ENCODE results near the gene MRPL49. TPM values are rescaled to one million over a fixed set of nuclear protein-coding genes. Genes with fewer than 3 reads are reported as not detected.

Gene MRPL49
- total RNA-seq, 1 donor from 2014 or later, result 26.1 TPM

GRCh38 chr11:65102142-65103095 lies 19.7 kb upstream of the MRPL49 start:
- no peak for DNase-seq (ENCODE audit: low spot score)

DNA sequence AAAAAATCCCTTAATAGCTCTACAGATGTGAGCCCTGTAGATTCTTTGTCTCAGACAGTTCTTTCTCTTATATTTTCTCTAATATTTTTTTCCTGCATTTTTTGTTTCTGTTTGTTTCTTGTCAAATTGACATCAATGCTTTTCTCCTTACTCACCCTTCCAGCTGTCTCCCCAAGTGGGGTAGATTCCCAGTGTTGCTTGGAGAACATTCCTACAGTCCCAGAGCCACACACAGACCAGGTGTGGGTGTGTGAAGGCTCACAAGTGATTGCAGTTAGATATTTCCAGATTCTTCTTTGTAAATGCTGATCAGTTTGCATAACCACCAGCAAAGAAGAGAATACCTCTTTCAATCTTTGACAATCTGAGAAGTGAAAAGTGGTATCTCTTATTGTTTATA lies 18.6 kb upstream of the MRPL49 start:
- DNase-seq (ENCODE audit: low spot score), result no peak

- DNase-seq (ENCODE audit: low spot score), result no peak
These were observed 17.5 kb upstream of the MRPL49 start for GRCh38 chr11:65104628-65105027.

GRCh38 chr11:65107078-65107477 lies 15.0 kb upstream of the MRPL49 start:
- no peak for DNase-seq (ENCODE audit: low spot score)

DNA sequence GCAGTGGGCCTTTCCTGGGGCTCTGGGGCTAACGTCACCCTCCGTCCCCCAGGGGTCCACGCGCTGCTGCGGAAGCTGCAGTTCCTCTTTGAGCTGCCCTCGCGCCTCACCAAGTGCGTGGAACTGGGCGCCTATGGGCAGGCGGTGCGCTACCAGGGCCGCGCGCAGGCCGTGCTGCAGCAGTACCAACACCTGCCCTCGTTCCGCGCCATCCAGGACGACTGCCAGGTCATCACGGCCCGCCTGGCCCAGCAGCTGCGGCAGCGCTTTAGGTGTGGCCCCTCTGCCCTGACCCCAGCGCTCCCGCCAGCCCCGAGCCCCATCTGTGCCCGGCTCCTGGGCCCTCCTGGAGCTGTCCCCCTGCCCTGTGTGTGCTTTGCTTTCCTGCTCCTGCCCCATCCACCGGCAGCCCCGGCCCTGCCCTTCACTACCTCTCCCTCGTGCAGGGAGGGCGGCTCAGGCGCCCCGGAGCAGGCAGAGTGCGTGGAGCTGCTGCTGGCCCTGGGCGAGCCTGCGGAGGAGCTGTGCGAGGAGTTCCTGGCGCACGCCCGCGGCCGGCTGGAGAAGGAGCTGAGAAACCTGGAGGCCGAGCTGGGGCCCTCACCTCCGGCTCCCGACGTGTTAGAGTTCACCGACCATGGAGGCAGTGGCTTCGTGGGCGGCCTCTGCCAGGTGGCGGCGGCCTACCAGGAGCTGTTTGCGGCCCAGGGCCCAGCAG lies 14.2 kb upstream of the MRPL49 start:
- no peak for DNase-seq (ENCODE audit: low spot score)

DNA sequence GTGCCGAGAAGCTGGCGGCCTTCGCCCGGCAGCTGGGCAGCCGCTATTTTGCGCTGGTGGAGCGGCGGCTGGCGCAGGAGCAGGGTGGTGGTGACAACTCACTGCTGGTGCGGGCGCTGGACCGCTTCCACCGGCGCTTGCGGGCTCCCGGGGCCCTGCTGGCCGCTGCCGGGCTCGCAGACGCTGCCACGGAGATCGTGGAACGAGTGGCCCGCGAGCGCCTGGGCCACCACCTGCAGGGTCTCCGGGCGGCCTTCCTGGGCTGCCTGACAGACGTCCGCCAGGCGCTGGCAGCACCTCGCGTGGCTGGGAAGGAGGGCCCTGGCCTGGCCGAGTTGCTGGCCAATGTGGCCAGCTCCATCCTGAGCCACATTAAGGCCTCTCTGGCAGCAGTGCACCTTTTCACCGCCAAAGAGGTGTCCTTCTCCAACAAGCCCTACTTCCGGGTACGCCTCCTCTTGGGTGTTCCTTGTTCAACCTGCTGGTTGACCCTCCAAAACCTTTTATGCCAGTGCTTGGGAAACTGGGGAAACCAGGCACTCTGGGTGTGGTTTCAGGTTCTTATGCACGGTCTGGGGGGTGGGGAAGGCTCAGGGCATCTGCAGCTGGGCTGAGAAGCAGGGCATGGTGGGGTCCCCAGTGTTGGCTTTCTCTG lies 13.5 kb upstream of the MRPL49 start:
- DNase-seq (ENCODE audit: low spot score), result no peak

GRCh38 chr11:65109231-65110198 lies 12.6 kb upstream of the MRPL49 start:
- DNase-seq (ENCODE audit: low spot score), result no peak

GRCh38 chr11:65110354-65110861 lies 11.7 kb upstream of the MRPL49 start:
- peak; percentile 94 for DNase-seq (ENCODE audit: low spot score)

- no peak for DNase-seq (ENCODE audit: low spot score)
These were observed 10.9 kb upstream of the MRPL49 start for GRCh38 chr11:65111159-65111743.

- DNase-seq (ENCODE audit: low spot score), result peak; percentile 98
These were observed 10.2 kb upstream of the MRPL49 start, which contains the start of gene TM7SF2 for GRCh38 chr11:65111744-65112545. TM7SF2 (plus strand) TSS chr11:65111872; CDS start chr11:65112016, 144 bp downstream.

DNA sequence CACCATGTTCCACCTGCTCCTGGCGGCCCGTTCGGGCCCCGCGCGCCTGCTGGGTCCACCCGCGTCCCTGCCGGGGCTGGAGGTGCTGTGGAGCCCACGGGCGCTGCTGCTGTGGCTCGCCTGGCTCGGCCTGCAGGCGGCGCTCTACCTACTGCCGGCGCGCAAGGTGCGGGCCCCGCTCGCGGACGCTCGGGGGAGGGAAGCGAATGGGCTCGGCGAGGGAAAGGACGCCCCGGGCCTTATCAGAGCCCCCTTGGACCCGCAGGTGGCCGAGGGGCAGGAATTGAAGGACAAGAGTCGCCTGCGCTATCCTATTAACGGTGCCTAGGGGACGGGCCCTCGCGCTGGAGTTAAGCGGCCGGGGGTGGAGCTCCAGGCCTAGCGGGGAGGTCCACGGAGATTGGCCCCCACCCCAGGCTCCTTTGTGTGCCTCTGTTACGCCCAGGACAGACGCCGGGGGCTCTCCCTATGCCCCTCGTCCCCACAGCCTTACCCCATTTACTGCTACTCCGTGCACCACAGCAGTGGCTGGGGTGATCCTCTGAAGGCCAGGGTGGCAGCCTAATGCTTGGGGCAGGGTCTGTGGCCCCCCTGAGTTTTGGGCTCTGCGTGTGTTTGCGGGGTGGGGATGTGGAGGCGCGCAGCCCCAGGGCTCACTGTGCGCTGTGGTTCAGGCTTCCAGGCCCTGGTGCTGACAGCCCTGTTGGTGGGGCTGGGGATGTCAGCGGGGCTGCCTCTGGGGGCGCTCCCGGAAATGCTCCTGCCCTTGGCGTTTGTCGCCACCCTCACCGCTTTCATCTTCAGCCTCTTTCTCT lies 9.4 kb upstream of the MRPL49 start:
- peak; percentile 92 for DNase-seq (ENCODE audit: low spot score)

GRCh38 chr11:65113361-65113756 lies 8.8 kb upstream of the MRPL49 start:
- no peak for DNase-seq (ENCODE audit: low spot score)

- DNase-seq (ENCODE audit: low spot score), result no peak
These were observed 8.3 kb upstream of the MRPL49 start for GRCh38 chr11:65113839-65114238.

DNA sequence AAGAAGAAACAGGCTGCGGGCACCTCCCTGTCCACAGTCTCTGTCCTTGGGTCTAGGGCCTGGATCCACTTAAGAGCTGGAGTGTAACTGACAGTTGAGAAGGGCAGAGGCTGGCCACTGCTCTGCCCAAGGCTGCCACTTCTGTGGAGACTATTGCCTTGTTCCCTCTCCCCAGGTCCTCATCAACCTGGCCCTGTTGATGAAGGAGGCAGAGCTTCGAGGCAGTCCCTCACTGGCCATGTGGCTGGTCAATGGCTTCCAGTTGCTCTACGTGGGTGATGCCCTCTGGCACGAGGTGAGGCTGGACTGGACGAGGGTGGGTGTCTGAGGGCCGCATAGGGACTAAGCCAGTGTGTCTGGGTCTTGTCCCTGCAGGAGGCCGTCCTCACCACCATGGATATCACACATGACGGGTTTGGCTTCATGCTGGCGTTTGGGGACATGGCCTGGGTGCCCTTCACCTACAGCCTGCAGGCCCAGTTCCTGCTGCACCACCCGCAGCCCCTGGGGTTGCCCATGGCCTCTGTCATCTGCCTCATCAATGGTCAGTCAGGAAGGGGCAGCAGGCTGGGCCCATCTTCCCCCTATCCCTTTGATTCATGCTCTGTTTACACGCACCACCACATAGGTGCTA lies 7.5 kb upstream of the MRPL49 start:
- DNase-seq (ENCODE audit: low spot score), result no peak

GRCh38 chr11:65115361-65116082 lies 6.6 kb upstream of the MRPL49 start:
- no peak for DNase-seq (ENCODE audit: low spot score)

DNA sequence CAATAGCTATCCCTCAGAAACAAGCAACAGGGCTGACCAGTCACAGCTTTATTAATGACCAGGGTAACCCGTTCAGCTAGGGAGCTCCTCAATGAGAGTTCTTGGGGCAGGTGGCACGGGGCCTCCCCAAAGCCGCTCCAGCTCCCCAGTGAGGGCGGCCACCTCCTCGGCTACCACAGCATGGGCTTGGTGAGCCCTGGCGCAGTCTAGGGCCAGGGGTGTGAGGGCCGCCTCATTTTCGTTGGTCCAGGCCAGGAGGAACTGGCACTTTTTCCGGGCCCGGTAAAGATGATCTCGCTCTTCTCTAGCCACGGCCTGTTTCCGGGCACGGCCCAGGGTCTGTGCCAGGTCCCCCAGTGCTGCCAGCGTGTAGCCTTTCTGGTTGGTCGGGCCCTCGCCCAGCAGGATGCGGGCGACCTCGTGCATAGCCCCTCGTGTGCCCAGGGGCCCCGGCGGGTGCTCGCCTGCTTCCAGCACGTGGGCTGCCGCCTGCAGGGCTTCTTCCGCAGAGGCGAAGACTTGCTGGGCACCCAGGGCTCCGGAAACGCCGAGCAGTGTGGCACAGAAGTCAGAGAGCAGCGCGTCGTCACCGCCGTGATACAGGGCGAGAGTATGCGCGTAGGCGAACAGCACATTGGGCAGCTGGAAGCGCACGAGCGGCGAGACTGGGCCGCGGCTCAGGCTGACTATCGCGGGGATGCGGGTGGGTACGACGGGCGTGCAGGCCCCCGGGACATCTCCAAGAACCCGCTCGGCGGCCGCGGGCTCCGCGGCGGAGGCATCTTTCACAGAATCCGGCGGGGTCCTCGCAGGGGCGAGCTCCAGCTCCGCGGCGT lies 5.5 kb upstream of the MRPL49 start:
- no peak for DNase-seq (ENCODE audit: low spot score)
